Hematopoietic multipotent progenitor cell treated with erythropoietin and hydrocortisone succinate and interleukin-3 and kit ligand, for 8 days (in vitro differentiated cells): Measurements from ENCODE around the gene P3R3URF.

ENCODE experiments used
- DNase-seq: peaks from one replicate; pipeline ENCODE4 v3.0.0-alpha.2; 2015

P3R3URF gene

GRCh38 chr1:46193984-46194570, 17.8 kb upstream of the P3R3URF start:
- DNase-seq: no peak

- no peak for DNase-seq
These were observed 17.0 kb upstream of the P3R3URF start for GRCh38 chr1:46193285-46193684.

GRCh38 chr1:46192171-46192570, 15.9 kb upstream of the P3R3URF start:
- DNase-seq: no peak

- no peak for DNase-seq
These were observed 14.9 kb upstream of the P3R3URF start for GRCh38 chr1:46191033-46191701.

DNA sequence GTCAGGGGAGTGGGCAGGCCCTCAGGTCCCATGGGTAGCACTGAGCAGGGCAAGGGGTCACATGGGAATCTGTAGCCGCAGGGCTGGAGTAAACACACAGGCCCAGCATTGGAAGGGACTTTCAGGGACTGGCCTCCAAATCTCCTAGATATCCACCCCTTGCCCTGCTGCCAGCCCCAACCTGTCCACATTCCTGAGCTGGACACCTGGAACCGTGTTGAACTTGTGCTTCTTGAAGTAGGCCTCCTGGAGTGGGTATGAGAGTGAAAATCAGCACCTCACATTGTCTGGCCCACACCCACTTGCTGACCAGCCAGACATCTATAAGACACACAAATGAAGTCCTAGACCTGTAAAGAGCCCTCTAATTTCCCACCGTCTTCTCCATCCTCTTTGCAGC, 14.3 kb upstream of the P3R3URF start:
- no peak for DNase-seq

DNA sequence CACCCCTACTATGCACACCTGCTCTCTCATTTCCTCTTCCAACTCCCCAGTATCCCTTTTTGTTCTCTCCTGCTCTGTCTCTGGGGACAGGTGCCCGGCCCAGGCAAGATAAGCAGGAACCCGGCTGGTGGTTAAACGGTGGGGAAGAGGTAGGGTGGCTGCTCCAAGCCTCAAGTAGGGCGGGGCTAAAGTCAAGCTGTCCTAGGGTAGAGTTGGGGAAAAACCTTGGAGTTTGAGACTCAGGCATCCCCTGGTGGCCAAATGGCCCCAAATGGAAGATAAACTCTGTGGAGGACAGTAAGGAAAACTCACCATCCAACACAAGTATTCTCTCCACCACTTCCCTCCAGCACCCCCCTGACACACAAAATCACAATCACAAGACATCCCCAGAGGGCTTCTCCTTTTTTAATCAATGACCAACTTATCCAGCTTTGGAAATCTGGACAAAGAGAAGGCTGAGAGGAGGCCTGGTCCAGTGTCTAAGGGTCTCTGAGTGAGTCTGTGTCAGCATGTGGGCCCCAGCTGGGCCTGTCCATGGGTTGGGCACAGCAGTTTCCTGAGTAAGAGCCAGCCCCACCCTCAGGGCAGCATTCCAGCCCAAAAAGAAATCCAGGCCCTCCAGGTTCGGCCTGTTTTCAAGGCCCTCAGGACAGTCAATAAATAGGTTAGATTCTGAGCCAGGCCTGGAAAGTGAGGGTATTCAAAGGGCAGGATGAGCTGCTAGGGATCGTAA, 12.2 kb upstream of the P3R3URF start:
- no peak for DNase-seq

DNA sequence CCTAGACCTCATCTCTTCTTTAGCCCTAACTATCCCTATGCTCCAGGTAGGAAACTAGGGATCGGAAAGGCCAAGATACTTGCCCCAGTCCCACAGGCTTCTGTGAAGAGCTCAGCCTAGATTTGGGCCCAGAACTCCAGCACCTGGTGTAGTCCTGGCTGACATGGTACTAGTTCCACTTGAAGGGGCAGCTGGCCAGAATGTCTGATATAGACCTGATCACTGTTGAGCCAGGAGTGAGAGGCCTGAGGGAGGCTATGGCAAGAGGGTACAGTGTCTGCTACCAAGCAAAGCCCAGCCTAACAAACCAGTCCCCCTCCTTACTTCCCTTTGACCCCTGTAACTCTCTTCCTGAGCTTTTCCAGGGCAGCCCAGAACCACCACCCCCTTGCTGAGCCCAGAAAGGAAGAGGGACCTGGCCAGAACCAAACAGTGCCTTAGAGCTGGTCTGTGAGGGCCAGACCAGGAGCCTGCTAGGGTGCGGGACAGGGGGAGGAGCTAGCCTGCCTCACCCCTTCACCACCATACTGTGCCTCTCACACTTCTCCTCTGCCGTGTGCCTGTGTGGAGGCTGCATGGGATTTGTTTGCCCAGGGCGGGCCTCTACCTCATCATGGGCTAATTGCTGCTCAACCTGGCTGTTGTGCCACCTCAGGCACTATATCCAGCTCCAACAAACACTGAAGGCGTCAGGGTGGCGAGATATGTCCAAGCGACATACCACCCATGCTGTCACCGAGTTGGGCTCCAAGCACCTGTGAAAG, 11.0 kb upstream of the P3R3URF start:
- DNase-seq: no peak

DNA sequence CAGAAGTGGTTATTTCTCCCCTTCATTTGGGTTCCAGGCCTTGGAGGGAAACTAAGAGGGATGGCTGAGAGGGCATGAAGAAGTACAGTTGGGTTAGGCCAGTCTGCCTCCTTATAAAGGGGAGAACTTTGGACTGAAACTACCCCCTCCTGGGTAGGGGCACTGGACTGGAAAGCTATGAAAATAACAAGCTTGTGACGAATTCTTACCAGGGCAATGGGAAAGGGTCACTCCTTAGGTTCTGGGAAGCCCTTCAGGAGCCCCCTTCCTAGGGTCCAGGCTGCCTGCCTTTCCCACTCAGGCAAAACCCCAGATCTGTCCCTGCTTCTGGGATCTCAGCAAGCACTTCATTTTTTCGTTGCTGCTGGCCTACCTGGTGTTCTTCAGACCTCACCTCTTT, 9.8 kb upstream of the P3R3URF start:
- no peak for DNase-seq

DNA sequence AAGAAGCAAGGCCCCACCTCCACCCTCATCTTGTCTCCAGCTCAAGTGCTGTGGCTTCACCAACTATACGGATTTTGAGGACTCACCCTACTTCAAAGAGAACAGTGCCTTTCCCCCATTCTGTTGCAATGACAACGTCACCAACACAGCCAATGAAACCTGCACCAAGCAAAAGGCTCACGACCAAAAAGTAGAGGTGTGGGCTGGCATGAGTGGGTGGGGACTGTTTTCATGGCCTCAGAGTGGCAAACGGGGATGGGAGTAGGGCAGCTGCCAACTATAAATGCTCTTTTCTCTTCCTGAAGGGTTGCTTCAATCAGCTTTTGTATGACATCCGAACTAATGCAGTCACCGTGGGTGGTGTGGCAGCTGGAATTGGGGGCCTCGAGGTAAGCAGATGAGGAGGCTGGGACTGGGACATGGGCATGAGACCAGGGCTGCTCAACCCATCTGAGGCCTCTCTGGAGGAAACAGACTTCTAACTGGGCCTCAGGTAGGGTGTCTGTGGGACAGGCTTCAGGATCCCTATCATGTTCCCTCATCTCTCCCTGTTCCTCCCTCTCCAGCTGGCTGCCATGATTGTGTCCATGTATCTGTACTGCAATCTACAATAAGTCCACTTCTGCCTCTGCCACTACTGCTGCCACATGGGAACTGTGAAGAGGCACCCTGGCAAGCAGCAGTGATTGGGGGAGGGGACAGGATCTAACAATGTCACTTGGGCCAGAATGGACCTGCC, 8.8 kb upstream of the P3R3URF start:
- DNase-seq: peak; percentile 12

DNA sequence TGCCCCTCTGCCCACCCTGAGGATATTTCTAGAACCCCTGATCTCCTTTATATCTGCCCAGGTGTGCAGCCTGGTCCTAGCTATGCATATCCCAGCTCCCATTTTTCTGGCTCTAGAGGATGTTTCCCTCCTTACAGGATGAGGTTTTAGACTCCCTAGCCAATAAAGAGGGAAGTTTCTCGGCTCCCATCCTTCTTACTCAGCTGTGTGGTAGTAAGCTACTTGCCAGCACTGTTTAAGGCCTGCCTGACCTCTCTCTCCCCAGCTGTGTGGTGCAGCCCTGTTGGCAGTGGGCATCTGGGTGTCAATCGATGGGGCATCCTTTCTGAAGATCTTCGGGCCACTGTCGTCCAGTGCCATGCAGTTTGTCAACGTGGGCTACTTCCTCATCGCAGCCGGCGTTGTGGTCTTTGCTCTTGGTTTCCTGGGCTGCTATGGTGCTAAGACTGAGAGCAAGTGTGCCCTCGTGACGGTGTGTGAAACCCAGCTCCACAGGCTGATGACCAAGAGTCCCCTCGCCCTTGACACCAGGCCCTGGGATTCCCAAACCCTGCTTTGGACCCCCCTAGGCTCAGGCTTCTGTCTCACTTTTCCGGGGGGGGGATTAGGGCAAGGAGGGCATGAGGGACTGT, 7.8 kb upstream of the P3R3URF start:
- no peak for DNase-seq

- DNase-seq: no peak
These were observed 7.0 kb upstream of the P3R3URF start for GRCh38 chr1:46183079-46183847.

GRCh38 chr1:46181343-46182260, 5.3 kb upstream of the P3R3URF start:
- no peak for DNase-seq

- peak; percentile 61 for DNase-seq
These were observed 3.9 kb upstream of the P3R3URF start for GRCh38 chr1:46180082-46180616.

DNA sequence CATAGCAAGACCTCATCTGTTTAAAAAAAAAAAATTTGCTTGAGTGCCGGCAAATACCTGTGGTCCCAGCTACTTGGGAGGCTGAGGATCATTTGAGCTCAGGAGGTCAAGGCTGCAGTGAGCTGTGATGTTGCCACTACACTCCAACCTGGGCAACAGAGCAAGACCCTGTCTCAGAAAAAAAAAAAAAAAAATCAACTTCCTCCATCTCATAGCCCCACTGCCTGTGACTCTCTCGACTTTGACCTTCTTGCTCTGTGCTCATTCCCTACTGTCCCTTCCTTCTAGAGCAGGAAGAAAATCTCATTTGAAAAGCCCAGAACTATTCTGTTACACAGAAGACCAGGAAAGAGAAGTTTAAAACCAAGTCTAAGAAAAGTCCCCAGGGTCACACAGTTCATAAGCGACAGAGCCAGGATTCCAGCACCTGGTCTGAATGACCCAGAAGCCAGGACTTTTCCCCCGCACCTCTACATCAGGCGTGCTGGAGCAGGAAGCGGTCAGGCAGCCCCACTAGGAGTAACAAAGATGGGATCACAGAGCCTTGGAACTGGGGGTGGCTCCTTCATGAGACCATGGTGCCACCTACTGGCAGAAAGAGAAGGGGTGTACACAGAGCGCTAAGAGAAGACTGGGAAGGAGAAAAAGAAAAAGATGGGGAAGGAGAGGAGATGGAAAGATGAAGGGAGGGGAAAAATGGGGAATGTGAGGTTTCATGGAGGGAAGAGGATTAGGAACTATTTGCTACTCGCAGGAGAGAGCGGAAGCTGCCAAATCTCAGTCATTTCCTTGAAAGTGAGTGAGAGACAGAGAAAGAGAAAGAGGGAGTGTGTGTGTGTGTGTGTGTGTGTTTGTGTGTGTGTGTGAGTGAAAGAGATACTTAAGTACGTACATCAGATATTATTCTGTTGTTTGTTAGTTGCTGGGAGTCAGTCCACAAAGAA, 3.1 kb upstream of the P3R3URF start:
- peak; percentile 86 for DNase-seq

DNA sequence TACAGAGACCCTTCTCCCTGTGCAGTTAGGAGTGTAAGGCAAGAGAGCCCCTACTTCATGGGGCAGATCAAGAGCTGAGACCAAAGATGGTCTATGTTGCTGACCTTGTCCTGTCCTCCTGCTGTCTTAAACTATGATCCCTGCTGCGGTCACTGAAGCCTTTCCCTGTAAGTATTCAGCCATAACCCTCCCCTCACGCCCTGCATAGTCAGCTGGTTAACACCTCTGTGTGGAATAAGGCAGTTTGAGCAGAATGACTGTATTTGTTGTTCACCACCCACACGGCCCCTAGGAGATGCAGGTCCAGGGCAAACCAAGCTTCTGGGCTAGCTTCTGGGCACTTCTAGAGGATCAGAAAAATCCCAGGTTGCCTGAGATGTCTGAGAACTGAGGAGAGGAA, 1.0 kb downstream of the P3R3URF start:
- DNase-seq: no peak

GRCh38 chr1:46174448-46175231, 1.6 kb downstream of the P3R3URF start, which contains the start of gene TSPAN1:
Gene TSPAN1, plus strand, starts transcription at chr1:46175087. Its CDS starts 6,021 bp downstream, at chr1:46181108.
- DNase-seq: no peak

GRCh38 chr1:46173361-46173856, 2.9 kb downstream of the P3R3URF start:
- no peak for DNase-seq

DNA sequence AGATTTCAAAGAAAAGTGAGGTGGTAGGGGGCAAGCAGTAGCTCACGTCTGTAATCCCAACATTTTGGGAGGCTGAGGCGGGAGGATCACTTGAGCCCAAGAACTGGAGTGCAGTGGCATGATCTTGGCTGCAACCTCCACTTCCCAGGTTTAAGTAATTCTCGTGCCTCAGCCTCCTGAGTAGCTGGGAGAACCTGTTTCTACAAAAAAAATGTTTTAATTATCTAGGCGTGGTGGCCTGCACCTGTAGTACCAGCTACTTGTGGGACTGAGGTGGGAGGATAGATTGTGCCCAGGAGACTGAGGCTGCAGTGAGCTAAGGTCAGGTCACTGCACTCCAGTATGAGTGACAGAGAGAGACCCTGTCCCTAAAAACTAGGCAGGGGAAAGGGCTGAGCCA, 4.0 kb downstream of the P3R3URF start:
- no peak for DNase-seq
